Measurements from ENCODE around the gene SOD3. TPM values are rescaled to one million over a fixed set of nuclear protein-coding genes. Genes with fewer than 3 reads are reported as not detected.

The SOD3 gene
- total and polyA plus RNA-seq, 2 of the 8 experiments (the other 6 are each of a cell fraction or from before 2014, with no cell fraction given) = 4.9 TPM

DNA sequence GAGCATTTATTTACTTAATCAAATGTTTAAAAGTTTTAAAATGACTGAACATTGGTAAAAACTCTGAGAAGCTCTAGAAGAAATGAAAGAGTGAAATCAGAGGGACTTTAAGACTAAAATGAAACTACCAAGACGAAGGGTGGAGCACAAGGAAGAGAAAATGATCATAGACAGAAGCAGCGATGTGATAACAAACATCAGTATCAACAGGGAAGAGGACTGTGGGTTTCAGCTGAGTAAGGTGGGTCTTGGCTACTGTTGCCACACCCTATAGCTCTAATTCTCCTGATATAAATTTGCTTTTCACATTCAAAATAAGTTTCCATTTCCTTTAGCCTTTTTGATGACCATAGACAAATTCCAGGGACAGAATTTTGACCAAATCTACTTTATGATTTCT is 18.4 kb downstream of the SOD3 start:
- Histone ChIP-seq H2BK12ac (ENCODE audit: low read depth, low read length) (no peak overlapping the region), H3K79me2 (ENCODE audit: control insufficient read depth in 1 of 2, insufficient read depth in 2 of 2, low read length in 2 of 2) (no peaks in the 10 kb centered on the region), H3K4me2 (ENCODE audit: insufficient read depth in 1 of 2, low read depth in 2 of 2, low read length in 2 of 2) (no peak overlapping the region), H3K18ac (ENCODE audit: extremely low read depth, low read length) (no peak overlapping the region), H2BK20ac (ENCODE audit: low read length) (no peak overlapping the region), H4K20me1 (replicated peaks in 1 of 2; ENCODE audit: control insufficient read depth in 1 of 2, insufficient read depth in 2 of 2, low read length in 2 of 2) (no peaks in the 10 kb centered on the region), H2AFZ (ENCODE audit: low read length) (no peak overlapping the region), H3K9me3 (ENCODE audit: insufficient read depth in 2 of 2, low read depth in 1 of 2, low read length in 1 of 2) (no peaks in the 10 kb centered on the region), H2BK120ac (replicated peaks; ENCODE audit: low read depth, low read length) (no peak overlapping the region), H3K4ac (replicated peaks; ENCODE audit: insufficient read length, low read depth, low read length) (no peak overlapping the region), H4K5ac (ENCODE audit: insufficient read length, low read depth, low read length) (no peak overlapping the region), H3K23ac (ENCODE audit: insufficient read length) (no peak overlapping the region), H2BK15ac (ENCODE audit: low read length) (no peak overlapping the region), H2AK5ac (ENCODE audit: low read depth, low read length) (no peak overlapping the region), H3K36me3 (ENCODE audit: control insufficient read depth in 2 of 4, insufficient read depth in 4 of 4, low read length in 3 of 4) (no peaks in the 10 kb centered on the region), H2BK5ac (ENCODE audit: low read depth, low read length) (no peak overlapping the region), H4K91ac (replicated peaks; ENCODE audit: insufficient read length, low read length) (no peak overlapping the region), H3K23me2 (ENCODE audit: low read depth, low read length) (no peaks in the 10 kb centered on the region), H4K8ac (ENCODE audit: extremely low read depth, insufficient read depth, low read length) (no peak overlapping the region), H3K4me1 (replicated peaks in 1 of 4; ENCODE audit: control insufficient read depth in 3 of 4, insufficient read depth in 4 of 4, low read length in 3 of 4) (peaks cover 0 to 4% (median 2%) of the 10 kb centered on the region in 4 experiments; a peak in 4 of 7 replicates), H3K79me1 (ENCODE audit: low read depth, low read length) (no peaks in the 10 kb centered on the region), H3K56ac (replicated peaks; ENCODE audit: insufficient read length, low read depth, low read length) (no peak overlapping the region), H3K14ac (ENCODE audit: insufficient read length) (no peak overlapping the region), H3K4me3 (ENCODE audit: extremely low read depth in 1 of 4, insufficient read depth in 2 of 4, low read depth in 3 of 4, low read length in 4 of 4) (no peak overlapping the region), H3K27me3 (replicated peaks in 1 of 4; ENCODE audit: control insufficient read depth in 3 of 4, extremely low read depth in 1 of 4, insufficient read depth in 3 of 4, low read length in 3 of 4) (no peaks in the 10 kb centered on the region), H3K27ac (ENCODE audit: low read depth, low read length) (no peak overlapping the region), H3K9ac (replicated peaks in 1 of 4; ENCODE audit: extremely low read depth in 1 of 4, low read depth in 3 of 4, low read length in 3 of 4) (no peak overlapping the region)
- ChIA-PET CTCF (ENCODE audit: partially characterized antibody) (interaction anchor here (0.8 to 2.0 kb wide), 6 partner anchors 13 to 167 kb away, joined by 3 to 8 read pairs (median 4); no protein-coding TSS in a partner anchor), POLR2A (ENCODE audit: partially characterized antibody) (no interaction called here)
- FAIRE-seq (no peak), DNase-seq (ENCODE audit: low read depth in 1 of 2, low spot score in 2 of 2) (no peak)
- WGBS, 2 experiments (ENCODE audit: extremely low coverage in 1 of 2, insufficient coverage in 1 of 2, insufficient read length in 1 of 2, insufficient replicate concordance in 2 of 2, low coverage in 1 of 2, low lambda C conversion rate in 2 of 2, missing lambda C conversion rate in 1 of 2) = 78% methylated on average over 2 of the region's 2 CpGs; no CpG with 5 or more reads in 1 of the 2 experiments
- no peak for TF ChIP-seq TCF12 (IDR thresholded peaks at IDR 0.05; ENCODE audit: low read depth, low read length)
- TF ChIP-seq GTF2F1 (IDR thresholded peaks at IDR 0.05; ENCODE audit: borderline replicate concordance, low read depth, low read length) = no peak
